Activated CD4-positive, CD25-positive, alpha-beta regulatory T cell treated with anti-CD3 and anti-CD28 coated beads, Interleukin-2, amount 50 U/mL, for 72 hours (primary cell): ENCODE results near the gene COX10.
"Not testable (repeated sequence)": the region's sequence is repeated elsewhere in the genome, so short reads cannot be mapped to it uniquely, and the experiment has no call there.

Experiments used
- DNase-seq: peaks from one replicate; pipeline ENCODE4 v3.0.0; 2021

Gene COX10

DNA sequence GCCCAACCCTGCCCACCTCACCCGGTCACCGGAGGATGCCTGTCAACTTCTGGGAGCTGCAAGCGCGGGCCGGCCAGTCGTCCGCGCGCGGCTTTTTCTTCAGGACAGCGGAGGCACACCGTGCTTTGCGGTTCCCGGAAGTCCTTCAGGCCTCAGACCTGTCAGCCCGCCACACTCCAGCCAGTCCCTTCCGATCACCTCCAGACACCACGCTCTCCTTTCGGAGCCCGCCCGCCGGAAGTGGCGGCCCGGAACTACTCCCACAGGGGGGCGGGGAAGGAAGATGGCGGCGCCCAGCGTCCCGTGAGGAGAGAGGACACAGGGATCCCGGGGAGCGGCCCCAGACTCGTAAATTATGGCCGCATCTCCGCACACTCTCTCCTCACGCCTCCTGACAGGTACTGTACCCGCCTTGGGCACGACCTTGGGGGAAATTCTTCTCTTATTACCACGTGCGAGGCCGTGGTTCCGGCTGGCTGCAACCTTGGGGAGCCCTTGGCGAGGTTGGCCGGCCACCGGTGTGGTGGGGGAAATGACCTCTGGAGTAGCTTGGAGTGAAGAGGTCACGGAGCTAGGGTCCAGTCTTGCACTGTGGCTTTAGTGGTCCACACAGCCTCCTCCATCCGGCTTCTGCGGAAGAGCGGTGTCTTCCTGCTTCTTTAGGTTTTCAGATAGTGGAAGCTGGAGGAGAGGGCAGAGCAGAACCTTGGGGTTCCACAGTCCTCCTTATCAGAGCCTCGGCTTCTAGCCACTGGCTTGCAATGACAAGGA, at the start of gene COX10:
TSS of gene COX10 (plus strand) at position 254 of the 771 bp plus-strand sequence. CDS start at position 356, 102 bp downstream.
- peak; percentile 88 for DNase-seq

DNA sequence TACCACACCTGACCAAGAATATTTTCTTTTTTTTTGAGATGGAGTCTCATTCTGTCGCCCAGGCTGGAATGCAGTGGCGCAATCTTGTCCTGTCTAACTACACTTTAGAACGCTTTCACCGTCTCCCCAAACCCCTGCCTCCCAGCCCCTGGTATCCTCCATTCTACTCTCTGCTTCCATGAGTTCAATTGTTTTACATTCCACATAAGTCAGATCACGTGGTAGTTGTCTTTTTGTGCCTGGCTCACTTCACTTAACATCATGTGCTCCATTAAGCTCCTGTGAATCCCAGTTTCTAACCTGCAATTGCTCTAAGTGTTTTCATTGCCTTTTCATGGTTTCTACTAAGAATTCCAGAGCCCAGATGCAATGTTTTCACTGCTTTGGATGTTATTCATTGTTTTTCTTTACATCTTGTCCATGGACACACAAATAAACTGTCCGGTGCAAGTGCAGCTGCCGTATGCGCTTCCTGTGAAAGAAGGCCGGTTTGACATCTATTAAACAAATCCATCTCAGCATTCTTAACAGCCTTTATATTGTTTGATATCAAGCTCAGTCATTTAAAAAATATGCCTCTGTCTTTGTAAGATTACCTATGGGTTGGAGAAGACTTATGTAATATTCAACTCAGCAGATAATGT, 47.5 kb upstream of the COX10 start:
- not testable (repeated sequence) for DNase-seq

DNA sequence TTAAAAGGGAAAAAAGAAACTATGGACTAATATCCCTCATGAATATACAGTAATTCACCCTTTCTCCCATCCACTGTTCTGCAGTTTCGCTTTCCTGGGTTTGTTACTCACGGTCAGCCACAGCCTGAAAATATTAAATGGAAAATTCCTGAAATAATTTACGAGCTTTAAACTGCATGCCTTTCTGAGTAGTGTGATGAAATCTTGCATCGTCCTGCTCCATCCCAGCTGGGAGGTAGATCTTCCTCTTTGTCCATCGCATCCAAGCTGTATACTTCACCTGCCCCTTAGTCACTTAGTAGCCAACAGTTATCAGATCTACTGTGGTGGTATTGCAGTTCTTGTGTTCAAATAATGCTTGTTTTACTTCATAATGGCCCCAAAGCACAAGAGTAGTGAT, 39.5 kb upstream of the COX10 start:
- DNase-seq: not testable (repeated sequence)

DNA sequence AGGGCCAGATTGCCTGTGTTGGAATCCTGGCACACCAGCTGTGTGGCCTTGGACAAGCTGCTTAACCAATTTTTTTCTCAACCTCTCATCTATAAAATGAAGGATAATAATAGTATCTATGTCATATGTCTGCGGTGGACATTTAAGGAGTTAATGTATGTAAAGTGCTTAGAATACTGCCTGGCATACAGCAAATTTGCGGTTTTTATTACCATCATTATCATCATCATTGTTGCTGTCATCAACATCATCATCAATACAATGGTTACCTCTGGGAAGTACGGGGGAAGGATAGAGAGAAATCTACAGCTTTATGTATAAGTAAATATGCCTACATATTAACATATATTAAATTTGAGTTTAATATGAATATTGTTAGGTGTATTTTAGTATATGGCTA, 37.1 kb upstream of the COX10 start:
- DNase-seq: no peak

DNA sequence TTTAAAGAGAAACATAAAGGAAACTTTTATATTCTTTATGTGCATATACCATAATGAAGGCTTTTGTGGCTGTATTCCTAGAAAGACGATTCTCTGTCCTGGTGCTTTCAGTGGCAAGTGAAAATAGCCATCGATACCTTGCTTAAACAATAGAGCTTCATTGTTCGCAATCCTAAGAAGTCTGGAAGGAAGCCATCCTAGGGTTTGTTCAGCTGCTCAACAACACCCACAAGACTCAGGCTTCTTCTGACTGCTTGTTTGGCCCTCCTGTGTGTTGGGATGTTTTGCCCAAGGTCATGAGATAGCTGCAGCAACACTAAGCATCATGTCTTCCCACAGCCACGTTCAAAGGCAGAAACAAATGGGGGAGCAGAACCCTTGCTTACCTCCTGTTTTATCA, 36.1 kb upstream of the COX10 start:
- DNase-seq: no peak

DNA sequence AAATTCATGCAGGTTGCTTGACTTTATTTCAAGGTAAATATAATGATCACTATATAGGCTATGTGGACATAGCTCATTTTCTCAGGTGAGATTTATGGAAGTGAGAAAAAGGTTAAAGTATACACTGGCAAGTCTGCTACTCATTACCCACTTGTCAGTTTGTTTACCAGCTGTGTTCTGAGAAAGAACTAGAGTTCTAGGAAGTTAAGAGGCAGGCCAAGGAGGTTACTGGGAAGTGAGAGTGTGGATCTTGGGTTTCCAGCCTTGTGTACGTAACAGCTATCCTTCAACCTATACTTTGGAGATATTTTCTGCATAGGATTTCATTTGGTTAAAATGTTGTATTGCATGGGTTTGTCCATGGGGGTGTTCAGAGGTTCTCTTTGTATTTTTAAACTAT, 31.9 kb upstream of the COX10 start:
- DNase-seq: no peak

DNA sequence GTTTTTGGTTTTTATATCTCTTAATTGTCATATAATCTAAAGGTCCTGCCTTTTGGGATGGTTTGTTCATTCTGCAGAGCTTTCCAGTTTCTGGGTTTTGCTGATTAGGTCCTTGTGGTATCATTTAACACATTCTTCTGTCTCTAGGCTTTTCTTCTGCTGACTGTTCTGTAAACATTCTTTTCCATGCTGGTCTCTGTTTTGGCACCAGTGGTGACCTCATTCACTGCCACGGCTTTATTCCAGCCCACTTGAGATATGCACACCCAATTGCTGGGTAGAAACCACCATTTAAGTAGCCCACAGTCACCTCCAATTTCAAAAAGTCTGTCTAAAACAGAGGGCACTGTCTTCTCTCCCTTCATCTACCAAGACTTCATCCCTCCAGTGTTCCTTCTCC, 31.1 kb upstream of the COX10 start:
- DNase-seq: no peak

DNA sequence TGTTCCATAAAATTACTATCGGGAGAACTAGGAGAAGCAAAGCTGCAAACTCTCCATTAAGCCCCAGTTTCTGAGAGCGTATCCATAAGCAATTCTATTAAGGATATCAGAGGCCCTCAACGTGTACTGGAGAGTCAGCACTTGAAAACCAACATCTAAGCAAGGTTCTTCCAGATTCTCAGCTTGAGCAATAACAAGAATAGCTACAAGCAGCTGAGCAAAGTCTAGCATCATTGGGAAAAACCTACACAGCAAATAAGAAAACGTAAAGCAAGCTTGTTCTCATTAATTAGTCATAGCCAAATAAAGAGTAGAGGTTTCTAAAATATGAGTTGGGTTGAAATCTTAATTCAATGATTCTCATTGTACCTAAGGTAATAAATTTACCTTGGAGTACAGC, 26.9 kb upstream of the COX10 start:
- DNase-seq: no peak

DNA sequence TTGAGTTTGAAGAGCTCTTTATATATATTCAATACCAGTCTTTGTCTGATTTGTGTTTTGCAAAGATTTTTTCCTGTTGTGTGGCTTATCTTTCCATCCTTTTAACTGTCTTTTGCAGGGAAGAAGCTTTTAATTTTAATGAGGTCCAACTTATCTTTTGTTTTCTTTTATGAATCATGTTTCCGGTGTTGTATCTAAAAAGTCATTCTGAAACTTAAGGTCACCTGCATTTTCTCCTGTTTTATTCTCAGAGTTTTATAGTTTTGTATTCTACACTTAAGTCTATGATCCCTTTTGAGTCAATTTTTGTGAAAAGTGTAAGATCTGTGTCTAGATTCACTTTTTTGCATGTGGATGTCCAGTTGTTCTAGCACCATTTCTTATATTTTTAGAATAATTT, 24.6 kb upstream of the COX10 start:
- no peak for DNase-seq

DNA sequence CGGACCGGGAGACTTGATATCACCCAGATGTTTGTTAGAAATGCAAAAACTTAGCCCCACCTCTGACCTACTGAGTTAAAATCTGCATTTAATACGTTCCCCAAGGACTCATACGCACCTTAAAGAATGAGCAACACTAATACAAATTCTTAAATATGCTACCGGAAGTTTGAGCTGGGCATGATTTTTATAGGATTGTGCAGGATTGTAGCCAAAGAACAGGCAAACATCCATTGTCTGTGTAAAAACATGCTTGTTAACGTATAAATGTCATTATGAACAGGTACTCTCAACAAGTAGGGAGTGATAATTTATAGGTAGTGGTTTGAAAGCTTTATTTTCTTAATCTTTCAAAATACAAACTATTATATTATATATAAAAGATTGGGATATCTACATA, 22.3 kb upstream of the COX10 start:
- no peak for DNase-seq

DNA sequence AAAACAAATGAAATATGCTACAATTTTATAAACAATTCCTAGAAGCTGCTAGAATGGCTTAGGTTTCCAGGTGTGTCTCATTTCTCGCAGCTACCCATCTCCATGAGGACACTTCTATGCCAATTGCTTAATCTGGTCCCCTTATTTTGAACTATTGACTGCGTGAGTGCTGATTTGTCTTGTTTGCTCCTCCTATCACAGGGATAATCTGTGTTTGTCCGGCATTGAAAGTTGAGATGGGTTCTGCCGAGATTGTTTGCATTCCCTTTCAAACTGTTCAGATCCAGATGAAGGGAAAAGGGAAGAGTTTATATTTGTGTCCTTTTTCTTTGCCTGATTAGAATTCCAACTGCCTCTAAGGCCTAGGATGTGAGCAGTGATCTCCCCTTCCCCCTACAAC, 21.7 kb upstream of the COX10 start:
- no peak for DNase-seq

DNA sequence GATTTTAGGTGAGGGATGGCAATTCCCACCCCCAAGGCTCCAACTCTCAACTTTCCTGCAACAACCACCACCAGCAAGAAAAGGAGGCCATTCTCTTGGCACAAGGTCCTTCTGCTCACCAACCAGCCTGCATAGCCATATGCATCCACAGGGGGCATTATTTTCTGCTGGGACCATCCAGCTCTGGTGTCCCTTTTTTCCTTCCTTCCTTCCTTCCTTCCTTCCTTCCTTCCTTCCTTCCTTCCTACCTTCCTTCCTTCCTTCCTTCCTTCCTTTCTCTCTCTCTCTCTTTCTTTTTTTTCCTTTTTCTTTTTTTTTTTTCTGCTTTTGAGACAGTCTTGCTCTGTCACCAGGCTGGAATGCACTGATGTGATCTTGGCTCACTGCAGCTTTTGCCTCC, 21.1 kb upstream of the COX10 start:
- no peak for DNase-seq

DNA sequence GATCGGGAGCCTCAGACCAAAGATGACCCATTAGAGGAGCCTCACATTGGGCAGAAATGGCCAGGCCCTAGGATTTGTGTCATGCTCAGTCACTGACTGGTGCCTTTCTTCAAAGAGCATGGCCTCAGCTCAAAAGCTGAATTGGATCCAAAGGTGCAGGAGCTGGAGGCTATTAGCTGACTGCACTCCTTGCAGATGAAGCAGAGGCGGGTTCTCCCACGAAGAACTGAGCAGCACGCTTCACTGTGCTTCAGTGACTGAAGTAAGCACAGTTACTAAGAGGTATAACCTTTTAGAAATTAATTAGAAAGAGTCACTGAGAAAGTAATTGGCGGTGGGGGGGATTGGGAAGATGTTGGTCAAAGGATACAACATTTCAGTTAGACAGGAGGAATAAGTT, 18.7 kb upstream of the COX10 start:
- DNase-seq: no peak

DNA sequence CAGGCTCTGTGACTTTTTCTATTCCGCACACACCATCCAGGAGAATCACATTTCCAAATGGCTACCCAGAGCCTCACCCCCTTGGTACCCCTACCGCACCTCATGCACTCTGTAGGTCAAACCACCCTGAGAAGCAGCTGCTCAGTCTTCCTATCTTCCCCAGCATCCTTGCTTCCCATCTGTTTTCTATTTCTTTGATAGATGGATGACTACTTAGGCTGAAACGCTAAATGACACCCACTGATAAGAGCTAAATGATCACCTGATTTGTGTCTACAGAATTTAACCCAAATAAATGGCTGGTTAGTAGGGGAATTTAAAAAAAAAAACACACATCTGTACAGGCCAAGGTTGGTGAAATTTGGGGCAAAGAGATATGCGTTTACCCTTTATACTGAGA, 17.6 kb upstream of the COX10 start:
- no peak for DNase-seq

DNA sequence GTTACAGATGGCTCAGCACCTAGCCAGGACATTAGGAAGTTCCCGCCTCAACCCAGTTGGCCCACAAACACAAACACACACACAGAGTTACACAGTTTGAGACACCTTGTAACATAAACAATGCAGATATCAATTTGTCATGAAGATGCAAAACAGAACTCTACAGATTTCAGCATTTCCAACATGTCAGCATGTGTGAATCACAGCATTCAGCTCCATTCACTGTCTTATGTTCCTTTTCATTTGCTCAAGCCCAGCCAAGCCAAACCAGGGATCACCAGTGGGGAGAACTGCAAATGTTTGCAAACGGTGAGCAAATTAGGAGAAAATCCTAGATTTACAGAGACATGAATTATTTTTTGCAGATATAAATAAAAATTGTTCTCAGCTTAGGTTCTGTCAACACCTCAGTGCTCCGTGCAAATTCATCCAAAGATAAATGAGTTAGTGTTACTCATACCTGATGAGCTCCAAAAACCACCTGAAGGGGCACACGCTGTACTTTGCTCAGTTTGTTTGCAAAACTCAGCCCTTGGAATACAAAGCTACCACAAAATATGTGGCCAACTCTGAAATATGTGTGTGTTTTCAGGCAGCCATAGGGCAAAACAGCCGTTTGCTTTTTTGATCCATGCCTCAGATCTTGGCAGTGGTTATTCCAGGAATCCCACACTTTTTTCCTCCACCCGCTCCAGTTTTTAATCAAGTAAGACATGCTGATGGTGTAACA, 16.3 kb upstream of the COX10 start:
- no peak for DNase-seq

DNA sequence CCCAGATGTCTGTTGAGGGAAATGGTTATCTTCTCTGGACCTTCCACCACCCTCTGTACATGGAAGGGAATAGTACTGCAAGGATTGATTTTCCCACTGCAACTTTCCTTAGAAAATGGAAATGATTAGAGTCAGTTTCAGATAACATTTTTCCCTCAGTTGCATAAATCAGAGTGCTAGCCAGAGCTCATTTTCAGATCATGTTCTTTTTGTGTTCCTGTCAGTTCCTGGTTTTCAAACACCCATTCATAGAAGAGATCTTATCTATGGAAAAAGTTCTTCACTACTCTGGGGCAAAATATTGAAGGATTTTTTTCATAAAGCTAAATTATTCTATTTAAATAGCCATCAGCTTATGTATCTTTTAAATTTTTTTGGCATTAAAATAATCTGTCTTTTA, 11.7 kb upstream of the COX10 start:
- DNase-seq: no peak

DNA sequence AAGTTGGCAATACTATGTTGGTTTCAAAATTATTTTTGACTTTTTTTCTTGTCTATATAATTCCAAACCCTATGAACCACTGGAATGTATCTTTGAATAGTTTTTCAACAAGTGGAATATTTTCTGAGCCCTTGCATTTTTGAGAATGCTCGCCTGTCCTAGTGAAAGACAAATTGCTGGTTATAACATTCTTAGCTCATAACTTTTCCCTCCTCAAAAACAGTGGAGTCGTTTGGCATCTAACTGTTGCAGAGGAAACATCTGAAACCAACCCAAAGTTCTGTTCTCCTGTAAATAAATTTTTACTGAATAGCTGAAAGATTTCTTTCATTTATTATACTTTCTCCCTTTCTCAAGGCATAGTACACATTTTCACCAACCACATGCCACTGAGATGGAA, 11.3 kb upstream of the COX10 start:
- no peak for DNase-seq

DNA sequence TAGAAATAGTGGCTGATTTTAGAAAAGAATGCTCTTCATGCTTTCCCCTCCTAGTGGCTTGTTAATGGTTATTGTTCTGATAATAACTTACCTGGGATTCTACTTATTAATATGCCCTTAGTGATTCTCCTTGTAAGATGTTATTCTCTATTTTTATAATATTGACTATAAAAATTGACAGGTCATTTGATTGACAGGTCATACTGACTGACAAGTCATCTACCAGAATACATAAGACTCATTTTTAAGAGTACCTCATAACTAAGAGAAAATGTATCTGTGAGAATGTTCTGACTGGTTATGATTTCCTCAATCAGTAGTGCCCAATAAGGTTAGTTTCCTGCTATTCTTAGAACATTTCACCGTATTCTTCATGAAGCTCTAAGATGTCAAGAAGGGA, 8.6 kb upstream of the COX10 start:
- no peak for DNase-seq

DNA sequence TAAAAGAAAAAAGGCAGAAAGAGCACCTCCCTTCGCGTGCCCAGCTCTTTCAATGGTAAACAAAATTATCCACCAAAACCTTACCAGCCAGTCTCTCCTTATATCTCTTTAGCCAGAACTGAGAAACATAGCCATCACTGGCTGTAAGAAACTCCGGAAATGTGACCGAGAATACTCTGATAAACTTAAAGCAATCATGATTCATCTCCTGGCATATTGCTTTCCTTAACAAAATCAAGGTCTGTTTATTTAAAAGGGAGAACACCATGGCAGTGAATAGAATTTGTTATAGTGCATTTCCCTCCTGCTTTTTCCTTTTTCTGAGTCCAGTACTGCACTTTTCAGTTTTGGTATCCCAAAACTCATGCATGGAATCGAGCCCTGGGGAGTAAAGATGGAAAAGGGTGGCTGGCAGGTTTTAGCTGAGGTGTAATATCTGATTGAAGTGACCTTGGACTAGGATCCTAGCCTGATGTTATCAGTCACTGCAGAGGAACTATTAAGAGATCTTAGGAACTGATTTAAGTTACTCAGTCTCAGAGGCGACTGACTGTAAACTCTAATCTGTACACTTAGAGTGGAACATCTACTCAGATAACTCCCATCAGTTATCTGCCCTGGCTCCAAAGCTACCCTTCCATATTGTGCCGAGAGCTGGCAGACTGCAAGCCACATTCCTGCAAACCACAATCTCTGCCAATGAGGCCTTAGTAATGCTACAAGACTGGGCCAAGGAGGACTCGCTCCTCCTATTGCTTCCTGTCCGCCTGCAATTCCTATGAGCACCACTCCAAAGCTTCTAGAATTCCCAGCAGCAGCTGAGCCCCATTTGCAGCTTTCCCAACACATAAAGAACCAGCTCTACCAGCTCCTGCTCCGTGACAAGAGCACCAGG, 7.4 kb upstream of the COX10 start:
- DNase-seq: no peak

DNA sequence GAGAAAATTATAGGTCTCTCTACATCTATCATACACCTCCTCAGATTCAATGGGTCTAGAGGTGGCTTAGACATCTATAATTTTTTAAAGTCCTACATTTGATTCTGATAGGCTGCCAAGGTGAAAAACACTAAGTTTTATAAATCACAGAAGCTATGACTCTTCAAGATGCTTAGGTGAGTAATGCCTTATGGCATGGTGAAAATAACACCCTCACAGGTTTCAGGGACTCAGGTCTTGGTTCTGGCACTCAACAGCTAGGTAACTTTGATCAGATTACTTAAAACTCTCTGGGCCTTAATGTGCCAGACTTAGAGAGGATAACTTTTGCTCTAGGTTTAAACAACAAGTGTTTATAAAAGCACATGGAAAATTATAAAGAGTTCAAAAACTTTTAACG, 2.0 kb upstream of the COX10 start:
- DNase-seq: no peak

DNA sequence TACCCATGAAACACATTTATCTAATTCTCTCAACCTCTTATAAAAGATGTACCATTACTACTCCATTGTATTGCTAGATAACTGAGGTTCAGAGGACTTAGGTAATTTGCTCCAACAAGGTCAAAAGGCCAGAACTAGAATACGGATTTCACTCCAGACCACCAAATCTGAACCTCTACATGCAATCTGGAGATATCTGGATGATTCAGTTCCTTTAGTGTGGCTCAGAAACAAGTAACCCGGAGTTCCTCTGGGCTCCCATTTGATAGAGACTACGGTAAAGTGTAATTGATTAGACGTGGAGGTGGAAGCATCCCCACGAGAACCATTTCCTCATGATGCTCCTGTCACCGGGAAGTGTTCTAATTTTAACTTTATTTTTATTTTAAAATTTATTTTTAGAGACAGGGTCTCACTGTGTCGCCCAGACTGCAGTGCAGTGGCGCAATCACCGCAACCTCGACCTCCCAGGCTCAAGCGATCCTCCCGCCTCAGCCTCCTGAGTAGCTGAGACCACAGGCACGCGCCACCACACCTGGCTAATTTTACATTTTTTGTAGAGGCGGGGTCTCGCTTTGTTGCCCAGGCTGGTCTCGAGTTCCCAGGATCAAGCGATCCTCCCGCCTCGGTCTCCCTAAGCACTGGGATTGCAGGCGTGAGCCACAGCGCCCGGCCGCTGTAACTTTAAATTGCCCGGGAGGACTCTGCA, 608 bp upstream of the COX10 start:
- DNase-seq: no peak

DNA sequence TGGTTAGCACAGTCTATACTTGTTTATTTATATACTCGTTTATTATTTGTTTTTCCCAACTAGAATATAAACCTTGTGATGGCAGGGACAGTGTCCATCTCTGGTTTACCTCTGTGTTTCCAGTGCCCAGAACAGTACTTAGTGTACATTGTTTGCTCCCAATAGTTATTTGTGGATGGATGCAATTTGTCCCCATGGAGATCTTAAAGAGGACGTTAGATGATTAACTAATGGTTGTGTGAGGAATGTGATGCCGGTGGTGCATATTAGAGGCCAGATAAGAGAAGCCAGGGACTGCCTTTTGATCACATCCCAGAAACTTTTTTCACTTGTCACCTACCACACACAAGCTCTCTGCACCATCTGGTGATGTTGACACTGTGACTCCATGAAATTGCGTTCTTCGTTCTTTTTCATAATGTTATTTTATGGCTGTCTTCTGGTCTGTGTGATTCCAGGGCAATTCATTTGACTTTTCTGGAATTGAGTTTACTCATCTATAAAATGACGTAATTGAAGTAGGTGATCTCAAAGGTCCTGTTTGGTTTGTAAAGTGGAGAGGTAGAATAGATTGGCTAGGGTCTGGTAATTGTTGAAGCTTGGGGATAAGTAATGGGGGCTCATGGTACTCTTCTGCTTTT, 1.2 kb downstream of the COX10 start:
- DNase-seq: no peak
